ENCODE data around the gene PTGER4. TPM values are rescaled to one million over a fixed set of nuclear protein-coding genes. Genes with fewer than 3 reads are reported as not detected.

PTGER4 gene
- total and polyA plus RNA-seq, 2 of the 8 experiments (the other 6 are each of a cell fraction or from before 2014, with no cell fraction given), result 0.76 to 1.2 TPM

GRCh38 chr5:40716000-40716399 is 36.3 kb downstream of the PTGER4 start (continued):
- no peak for TF ChIP-seq ATF2 (IDR thresholded peaks at IDR 0.05; ENCODE audit: low read length)
- no peak for TF ChIP-seq HDAC2 (IDR thresholded peaks at IDR 0.05; ENCODE audit: borderline replicate concordance in 1 of 2, low read depth in 2 of 2, low read length in 2 of 2)
- TF ChIP-seq SRF (IDR thresholded peaks at IDR 0.05; ENCODE audit: low read depth, low read length), result no peak
